HG03108 (cell line): Measurements from ENCODE around the gene EEF1G.
"Not testable (repeated sequence)": the region's sequence is repeated elsewhere in the genome, so short reads cannot be mapped to it uniquely, and the experiment has no call there.

Experiments used
- ATAC-seq: cut with Tn5 transposase; IDR thresholded peaks from one replicate; pipeline ENCODE4 v1.9.1; 2021; ENCODE audit warnings: moderate library complexity; ENCODE audit not compliant: unreplicated experiment

EEF1G gene

DNA sequence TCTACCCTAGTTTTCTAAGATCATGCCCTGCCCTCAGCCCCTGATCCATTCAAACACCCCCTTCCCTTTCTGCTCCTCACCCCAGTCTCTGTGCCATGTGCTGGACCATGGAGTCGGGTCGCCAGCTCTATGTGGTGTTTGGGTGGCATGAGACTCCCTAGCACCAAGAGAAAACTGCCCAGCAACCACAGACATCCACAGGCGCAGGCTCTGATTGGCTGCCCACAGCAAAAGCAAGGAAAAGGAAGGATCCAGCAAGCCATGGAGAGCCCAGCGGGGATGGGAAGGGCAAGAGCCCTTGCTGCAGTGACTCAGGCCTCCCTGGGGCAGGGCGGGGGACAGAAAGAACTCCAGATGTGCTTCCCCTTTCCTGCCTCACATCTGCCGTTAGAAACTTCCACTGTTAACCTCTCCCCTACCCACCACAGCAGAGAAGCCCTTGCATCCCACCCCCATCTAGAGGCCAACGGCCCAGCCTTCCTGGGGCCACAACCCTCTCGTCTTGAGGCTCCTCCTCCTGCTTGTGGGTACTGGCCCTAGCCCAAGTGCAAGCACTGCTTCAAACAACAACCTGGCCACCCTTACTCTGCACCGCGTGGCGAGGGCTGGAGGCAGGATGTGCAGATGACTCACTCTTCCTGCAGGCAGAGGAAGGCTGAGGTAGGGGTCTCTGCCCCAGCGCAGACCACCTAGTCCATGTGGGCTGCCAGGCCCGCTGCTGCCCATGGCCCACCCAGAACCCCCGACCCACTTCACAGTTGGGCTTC is 17.4 kb downstream of the EEF1G start:
- peak; percentile 47 for ATAC-seq

DNA sequence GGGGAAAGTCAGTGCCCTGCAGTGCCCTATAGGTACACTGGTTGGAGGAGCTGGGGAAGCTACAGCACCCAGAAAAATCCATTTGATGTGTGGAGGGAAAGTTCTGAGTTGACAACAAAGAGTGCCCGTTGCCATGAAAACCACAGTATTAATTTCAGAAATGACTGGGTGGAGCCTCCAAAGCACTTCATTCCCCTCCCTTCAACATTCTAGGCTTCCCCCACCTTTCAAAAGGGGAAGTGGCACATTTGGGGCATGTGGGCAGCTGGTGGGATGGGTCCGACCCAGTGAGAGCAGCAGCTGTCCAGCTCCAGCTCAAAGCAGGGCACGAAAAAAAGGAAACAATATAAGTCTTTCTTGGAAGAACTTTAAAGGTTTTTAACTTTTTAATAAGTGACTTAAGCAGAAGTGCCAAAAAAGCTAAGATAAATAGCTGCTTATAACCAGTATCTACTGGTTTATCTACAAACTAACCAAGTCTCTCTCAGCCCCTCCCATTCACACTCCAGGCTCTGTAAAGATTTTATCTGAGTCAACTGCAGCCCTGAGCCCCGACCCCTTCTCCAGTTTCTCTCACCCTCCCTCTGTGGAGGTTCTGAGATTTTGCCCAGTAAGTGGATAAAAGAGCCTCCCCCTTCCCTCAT is 18.1 kb downstream of the EEF1G start:
- no peak for ATAC-seq

GRCh38 chr11:62554387-62555167 is 19.1 kb downstream of the EEF1G start:
- ATAC-seq = no peak

DNA sequence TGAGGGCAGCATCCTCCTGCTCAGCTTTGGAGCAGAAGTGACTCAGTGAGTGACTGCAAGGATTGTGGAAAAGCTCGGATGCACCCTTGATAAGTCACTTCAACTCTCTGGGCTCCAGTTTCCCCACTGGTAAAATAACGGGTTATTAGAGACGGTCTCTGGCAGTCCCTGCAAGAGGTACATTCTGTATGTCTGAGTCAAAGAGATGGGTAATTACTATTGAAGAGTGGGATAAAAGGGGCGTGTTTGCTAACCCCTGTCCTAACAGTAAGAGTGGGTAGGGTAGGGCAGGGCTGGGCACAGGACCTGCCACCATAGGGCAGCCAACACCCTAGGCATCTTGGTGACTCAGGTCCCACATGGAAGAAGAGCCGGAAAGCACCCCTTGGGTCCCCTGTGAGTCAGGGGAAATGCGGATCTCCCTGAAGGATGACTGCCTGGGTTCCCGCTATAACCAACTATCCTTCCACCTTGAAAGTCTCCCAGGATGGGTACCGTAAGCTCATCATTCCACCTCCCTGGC is 19.8 kb downstream of the EEF1G start:
- ATAC-seq = no peak

- ATAC-seq = no peak
These were observed 20.4 kb downstream of the EEF1G start for GRCh38 chr11:62553080-62553838.

DNA sequence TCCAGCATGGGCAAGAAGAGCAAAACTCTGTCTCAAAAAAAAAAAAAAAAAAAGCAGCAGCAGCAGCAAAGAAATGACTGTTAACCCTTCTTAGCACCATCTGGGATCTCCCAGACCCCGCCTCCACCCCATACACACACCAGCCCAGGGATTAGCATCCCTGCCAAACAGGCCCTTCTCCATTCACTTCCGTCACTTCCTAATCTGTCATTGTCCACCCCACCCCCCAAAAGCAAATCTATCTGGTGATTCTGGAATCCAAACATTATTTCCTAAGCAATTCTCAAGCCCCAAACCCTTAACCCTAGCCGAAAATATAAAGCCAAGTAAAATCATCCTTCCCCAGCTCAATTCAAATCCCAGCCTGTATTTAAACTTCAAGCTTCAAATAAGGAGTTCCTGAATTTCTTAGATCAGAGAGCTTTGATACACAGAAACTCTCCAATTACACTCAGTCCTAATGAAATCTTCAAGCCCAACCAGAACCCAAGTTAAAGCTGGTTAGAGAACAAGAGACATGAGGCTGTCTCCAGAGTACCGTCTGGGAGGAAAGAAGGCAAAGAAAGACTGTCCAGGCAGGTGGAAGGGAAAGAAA is 21.1 kb downstream of the EEF1G start:
- no peak for ATAC-seq

GRCh38 chr11:62550478-62550877 is 23.2 kb downstream of the EEF1G start:
- ATAC-seq = not testable (repeated sequence)

- no peak for ATAC-seq
These were observed 25.0 kb downstream of the EEF1G start for GRCh38 chr11:62548545-62549335.

GRCh38 chr11:62547691-62548281 is 25.9 kb downstream of the EEF1G start:
- ATAC-seq = no peak

DNA sequence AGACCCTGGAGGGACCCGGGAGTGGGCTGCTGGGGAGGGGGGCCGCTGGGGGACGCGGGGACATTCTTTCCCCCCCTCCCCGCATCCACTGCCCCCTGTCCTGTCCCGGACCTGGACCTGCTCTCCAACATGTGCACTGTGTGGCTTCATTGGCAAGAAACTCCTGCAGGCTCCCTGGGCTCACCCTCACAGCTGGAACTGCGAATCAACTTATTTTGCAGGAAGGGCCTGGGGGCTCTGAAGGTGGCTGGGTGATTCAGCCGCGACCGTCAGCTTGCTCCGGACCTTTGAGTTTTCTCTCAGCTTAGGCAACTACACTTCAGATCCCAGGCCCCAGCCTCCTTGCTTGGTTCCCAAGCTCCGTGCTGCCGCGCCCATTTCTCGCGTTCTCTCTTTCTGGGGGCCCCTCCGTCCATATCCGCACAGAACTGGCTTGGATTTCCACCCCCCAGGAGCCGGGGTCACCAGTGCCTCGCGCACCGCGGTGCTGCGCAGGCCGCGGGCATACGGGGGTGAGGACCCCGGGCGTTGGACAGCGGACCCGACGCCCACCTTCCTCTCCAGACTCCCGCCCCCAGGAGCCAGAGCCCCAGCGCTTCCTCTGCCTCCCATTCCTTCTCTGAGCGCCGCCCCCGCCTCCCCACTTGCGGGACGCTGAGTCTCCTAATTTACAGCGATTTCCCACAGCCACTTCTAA is 26.6 kb downstream of the EEF1G start:
- ATAC-seq = no peak

DNA sequence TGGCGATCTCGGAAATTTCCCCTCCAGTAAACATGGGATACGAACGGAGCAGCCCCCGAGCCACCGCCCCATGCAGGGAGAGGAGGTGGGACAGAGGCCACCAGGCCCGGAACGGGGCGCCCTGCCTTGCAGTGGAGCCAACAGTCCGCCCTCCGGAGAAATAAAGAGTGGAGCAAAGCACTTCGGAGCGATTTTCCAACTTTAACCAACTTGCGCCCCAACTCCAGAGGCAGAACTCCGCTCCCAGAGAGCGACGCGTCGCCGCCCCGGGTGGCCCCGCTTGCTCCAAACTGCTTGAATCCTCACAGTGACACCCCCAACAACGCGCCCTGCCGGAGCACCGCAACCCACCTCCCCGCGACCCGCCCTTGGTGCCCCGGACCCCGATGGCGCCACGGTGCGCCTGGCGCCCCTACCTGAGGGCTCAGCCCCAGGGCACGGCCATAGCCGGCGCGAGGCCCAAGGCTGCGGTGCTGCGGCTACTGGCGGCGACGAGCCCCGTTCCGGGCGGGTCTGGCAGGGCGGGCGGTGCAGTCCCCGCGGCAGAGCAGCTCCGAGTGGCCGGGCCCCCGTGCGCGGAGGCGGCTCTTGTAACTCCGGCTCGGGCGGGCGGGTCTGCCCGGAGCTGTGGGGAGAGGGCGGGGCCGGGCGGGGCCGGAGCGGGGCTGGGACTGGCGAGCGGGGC is 27.3 kb downstream of the EEF1G start, which contains the start of gene AHNAK:
Gene AHNAK, minus strand, starts transcription at position 563 of the 685 bp plus-strand sequence. CDS start 10,708 bp downstream, outside the sequence.
- no peak for ATAC-seq

DNA sequence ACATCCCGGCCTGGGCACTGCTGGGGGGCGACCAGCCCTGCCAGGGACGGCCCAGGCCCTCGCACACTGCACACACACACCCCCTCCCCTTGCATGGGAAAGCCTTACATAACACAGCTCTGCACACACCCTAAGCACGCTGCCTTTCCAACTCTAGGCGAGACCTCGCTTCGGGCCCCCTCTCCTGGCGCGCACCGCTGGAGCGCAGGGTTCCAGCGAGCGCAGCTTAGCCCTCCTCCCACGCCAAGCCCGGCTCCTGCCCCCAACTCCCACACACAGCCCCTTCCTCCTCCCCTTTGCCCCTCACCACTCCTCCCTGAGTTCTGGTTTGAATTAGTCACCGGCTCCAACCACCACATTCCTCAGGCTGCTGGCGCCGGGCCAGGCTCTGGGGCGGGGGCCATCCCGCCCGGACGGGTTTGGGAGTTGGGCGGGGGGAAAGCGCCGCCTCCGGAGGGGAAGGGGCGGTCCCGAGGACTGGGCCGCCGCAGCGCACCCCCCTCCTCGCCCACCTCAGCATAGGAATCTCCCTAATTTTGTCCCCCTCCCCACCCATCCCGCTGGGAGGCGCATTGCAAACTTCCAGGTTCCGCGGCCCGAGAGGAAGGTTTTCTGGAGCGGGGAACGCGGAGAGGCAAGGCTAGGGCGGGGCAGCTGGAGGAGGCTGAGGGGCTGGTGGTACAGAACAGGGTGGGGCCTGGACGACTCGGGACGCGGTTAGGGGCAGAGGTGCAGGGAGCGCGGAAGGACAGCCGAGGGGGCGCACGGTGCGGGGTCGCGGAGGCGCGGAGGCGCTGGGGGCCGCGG is 28.1 kb downstream of the EEF1G start:
- ATAC-seq = no peak

DNA sequence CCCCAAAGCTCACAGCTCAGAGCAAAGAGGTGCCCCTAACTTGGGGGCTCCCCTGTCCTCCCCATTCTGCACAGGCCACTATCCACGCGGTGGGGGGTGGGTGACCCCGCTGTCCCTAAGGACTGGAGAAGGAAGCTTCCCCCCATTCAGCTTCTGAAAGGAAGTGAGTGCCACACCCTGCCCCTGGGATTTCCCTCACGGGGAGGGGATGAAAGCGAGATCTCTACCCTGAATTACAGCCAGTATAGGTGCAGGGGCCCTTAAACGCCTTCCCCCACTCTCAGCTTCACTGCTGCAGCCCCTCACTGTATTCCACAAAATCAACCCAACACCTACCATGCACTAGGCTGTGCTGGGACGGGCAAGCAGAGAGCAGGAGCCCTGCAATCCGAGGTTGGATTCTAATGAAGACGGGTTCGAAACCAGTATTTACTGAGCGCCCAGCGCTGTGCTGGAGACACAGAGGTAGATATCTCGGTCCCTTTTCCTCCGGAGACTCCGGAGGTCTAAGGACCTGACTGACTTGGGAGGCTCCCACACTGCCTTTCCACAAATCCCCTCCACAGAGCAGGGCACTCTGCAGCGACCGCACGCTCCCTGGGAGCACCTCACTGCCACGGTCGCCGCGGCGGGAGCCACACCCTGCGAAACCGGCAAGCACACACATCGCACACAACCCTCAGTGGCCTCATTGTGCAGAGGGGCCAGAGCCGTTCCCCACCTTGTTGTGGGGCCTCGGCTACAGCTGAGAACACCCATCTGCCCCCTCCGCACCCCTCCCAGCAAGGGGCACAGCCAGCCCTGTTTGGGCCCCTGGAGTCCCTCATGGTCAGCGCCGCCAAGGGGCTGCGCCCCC is 28.9 kb downstream of the EEF1G start:
- no peak for ATAC-seq

- ATAC-seq = no peak
These were observed 29.8 kb downstream of the EEF1G start for GRCh38 chr11:62543680-62544444.

DNA sequence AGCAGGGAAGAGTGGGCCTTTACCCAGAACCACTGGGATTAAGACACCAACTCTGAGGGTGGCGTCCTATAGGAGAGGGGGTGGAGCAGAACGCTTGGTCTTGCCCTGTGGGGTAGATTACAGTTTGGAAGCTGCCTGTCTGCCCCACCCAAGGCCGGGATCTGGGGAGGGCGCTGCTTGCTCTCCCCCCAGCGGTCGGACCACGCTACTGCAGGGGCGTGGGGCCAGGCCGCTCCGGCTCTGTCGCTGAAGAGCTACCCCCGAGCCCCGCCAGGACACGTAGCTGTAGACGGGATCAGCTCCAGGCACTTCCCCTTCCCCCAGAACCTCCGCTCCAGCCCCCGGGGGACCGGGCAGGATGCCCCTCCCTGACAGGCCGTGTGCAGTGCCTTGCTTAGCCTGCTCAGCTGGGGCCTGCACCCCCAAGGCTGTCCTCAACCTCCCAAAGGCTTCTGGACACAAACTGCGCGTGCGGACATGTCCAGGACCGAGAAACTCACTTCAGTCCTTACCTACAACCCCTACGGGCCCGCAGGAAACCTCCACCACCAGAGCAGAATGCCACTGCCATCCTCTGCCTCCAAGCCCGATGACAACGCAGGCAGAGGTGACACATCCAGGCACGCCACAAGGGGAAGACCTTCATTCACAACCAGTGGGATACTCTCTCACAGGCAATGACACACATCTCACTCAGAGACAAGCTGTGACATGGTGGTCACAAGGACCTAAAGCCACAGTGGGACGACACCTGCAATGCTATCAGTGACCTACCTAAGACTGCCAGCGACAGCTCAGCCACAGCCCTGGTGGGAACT is 30.7 kb downstream of the EEF1G start:
- no peak for ATAC-seq
